Measurements from ENCODE around the gene DNAJC5G.

The DNAJC5G gene

DNA sequence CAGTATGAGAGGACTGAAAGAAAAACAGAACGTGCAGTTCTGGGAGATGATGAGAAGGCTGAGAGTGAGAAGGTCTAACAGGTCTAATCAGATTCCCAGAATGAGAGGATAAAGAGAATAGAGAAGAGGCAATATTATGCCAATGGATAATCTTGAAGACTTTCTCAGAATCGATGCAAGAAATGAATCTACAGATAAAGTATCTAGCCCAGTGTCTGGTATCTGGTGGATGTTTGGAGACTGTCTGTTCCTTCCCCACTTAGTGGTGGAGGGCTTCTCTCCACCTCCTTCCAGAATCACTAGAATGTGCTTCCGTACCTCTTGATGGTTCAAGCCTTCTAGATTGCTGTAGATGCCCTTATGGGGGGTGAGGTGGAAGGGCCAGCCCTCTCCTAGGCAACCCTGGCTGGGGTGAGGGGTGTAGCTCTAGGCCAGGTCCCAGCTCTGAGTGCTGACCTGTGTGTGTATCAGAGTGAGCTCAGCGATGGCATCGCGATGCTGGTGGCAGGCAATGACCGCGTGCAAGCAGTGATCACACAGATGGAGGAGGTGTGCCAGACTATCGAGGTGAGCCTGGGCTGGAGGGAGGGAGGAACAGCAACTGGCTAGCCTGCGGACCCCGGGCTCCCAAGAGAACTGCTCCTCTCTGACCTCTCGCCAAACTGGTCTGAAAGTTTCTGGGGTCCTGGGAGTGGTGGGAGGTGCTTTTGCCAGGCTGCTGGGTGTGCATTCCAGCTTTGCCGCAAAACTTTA lies 29.4 kb downstream of the DNAJC5G start:
- H3K4me1 ChIP-seq, result peaks cover 0 to 26% (median 21%) of the 10 kb centered on the region in 4 donors

GRCh38 chr2:27305516-27305915 lies 30.3 kb downstream of the DNAJC5G start:
- peaks cover 0 to 26% (median 21%) of the 10 kb centered on the region in 4 donors for H3K4me1 ChIP-seq
- H3K36me3 ChIP-seq, result peaks cover 11 to 17% (median 11%) of the 10 kb centered on the region in 3 donors
- no peak overlapping the region for H3K4me3 ChIP-seq
- H3K9me3 ChIP-seq, result peaks cover 0 to 5% (median 0%) of the 10 kb centered on the region in 3 donors
- no peak for DNase-seq
- H3K27me3 ChIP-seq, result peaks cover 10 to 54% of the 10 kb centered on the region in 2 donors
- no peak overlapping the region for H3K27ac ChIP-seq
- intact Hi-C loops (cut with DNase I; ENCODE audit: low total_unique reads), result loop anchor here (1.0 kb wide), 1 partner anchor 102 kb away; no protein-coding TSS in a partner anchor
- TF ChIP-seq, protein P1, sequence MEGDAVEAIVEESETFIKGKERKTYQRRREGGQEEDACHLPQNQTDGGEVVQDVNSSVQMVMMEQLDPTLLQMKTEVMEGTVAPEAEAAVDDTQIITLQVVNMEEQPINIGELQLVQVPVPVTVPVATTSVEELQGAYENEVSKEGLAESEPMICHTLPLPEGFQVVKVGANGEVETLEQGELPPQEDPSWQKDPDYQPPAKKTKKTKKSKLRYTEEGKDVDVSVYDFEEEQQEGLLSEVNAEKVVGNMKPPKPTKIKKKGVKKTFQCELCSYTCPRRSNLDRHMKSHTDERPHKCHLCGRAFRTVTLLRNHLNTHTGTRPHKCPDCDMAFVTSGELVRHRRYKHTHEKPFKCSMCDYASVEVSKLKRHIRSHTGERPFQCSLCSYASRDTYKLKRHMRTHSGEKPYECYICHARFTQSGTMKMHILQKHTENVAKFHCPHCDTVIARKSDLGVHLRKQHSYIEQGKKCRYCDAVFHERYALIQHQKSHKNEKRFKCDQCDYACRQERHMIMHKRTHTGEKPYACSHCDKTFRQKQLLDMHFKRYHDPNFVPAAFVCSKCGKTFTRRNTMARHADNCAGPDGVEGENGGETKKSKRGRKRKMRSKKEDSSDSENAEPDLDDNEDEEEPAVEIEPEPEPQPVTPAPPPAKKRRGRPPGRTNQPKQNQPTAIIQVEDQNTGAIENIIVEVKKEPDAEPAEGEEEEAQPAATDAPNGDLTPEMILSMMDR (IDR thresholded peaks at IDR 0.05), result no peak

More for the DNA sequence above, 29.4 kb downstream of the DNAJC5G start:
- H3K4me3 ChIP-seq, result no peak overlapping the region
- TF ChIP-seq, protein P1 (IDR thresholded peaks at IDR 0.05), result no peak
- peaks cover 10 to 51% of the 10 kb centered on the region in 2 donors for H3K27me3 ChIP-seq
- H3K27ac ChIP-seq, result no peak overlapping the region
- intact Hi-C loops (cut with DNase I; ENCODE audit: low total_unique reads), result loop anchor here (1.0 kb wide), 1 partner anchor 101 kb away; no protein-coding TSS in a partner anchor
- peaks cover 0 to 5% (median 0%) of the 10 kb centered on the region in 3 donors for H3K9me3 ChIP-seq
- H3K36me3 ChIP-seq, result peaks cover 3 to 8% (median 4%) of the 10 kb centered on the region in 3 donors
- no peak for DNase-seq

DNA sequence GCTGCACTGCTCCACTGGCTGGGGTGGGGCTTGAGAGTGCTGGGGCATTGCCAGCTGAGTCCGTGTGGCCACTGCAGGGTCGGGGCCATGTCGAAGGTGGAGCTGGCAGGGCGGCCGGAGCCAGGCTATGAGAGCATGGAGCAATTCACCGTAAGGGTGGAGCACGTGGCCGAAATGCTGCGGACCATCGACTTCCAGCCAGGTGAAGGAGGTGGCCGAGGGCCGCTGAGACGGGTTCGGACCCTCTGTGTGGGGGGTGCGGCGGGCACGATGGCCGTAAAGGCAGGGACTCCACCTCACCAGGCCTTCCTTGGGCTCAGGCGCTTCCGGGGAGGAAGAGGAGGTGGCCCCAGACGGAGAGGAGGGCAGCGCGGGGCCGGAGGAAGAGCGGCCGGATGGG lies 30.9 kb downstream of the DNAJC5G start:
- Histone ChIP-seq H3K4me3 (no peak overlapping the region), H3K36me3 (peaks cover 11 to 23% (median 14%) of the 10 kb centered on the region in 3 donors)

GRCh38 chr2:27306573-27307286 lies 31.5 kb downstream of the DNAJC5G start:
- Histone ChIP-seq H3K27me3 (peaks cover 10 to 54% of the 10 kb centered on the region in 2 donors), H3K27ac (no peak overlapping the region), H3K4me1 (peaks cover 0 to 26% (median 21%) of the 10 kb centered on the region in 4 donors), H3K36me3 (peaks cover 17 to 29% (median 20%) of the 10 kb centered on the region in 3 donors), H3K4me3 (no peak overlapping the region), H3K9me3 (peaks cover 0 to 5% (median 0%) of the 10 kb centered on the region in 3 donors)
- DNase-seq, result no peak
- intact Hi-C loops (cut with DNase I; ENCODE audit: low total_unique reads), result no loop called here
- TF ChIP-seq, protein P1 (IDR thresholded peaks at IDR 0.05), result no peak

More for the DNA sequence above, 30.9 kb downstream of the DNAJC5G start:
- no peak for DNase-seq
- TF ChIP-seq, protein P1 (IDR thresholded peaks at IDR 0.05), result no peak
- Histone ChIP-seq H3K9me3 (peaks cover 0 to 5% (median 0%) of the 10 kb centered on the region in 3 donors), H3K27ac (no peak overlapping the region), H3K4me1 (peaks cover 0 to 26% (median 21%) of the 10 kb centered on the region in 4 donors), H3K27me3 (peaks cover 10 to 54% of the 10 kb centered on the region in 2 donors)
- intact Hi-C loops (cut with DNase I; ENCODE audit: low total_unique reads), result no loop called here

- no peak overlapping the region for H3K27ac ChIP-seq
- TF ChIP-seq, protein P1 (IDR thresholded peaks at IDR 0.05), result no peak
- H3K27me3 ChIP-seq, result peaks cover 10 to 54% of the 10 kb centered on the region in 2 donors
- H3K9me3 ChIP-seq, result peaks cover 0 to 5% (median 0%) of the 10 kb centered on the region in 3 donors
- no peak overlapping the region for H3K4me3 ChIP-seq
- DNase-seq, result no peak
- peaks cover 0 to 26% (median 21%) of the 10 kb centered on the region in 4 donors for H3K4me1 ChIP-seq
- intact Hi-C loops (cut with DNase I; ENCODE audit: low total_unique reads), result no loop called here
- H3K36me3 ChIP-seq, result peaks cover 19 to 34% (median 25%) of the 10 kb centered on the region in 3 donors
Observed at GRCh38 chr2:27307287-27307544, 32.0 kb downstream of the DNAJC5G start.
